K562 (cell line): ENCODE results near the gene AUNIP. TPM values are rescaled to one million over a fixed set of nuclear protein-coding genes. Genes with fewer than 3 reads are reported as not detected.

Experiments
- ATAC-seq: fragments of 200-7000 bp; cut with Tn5 transposase; 3 replicates; pipeline ENCODE4 v1.9.1; 2020; ENCODE audit warnings: moderate library complexity
- BruUV-seq: library from RNA; stranded (reverse); fragments of 400-500 nt; replicated peaks from 2 replicates; lab custom pipeline; 2021; lab: Mats Ljungman, UMichigan
- CTCF ChIA-PET: fragments of 300-600 bp; formaldehyde crosslinking; extraction: SDS; loops from one replicate; lab custom pipeline; 2021; ENCODE audit warnings: low intra/inter-chr PET ratio; lab: Yijun Ruan, JAX
- POLR2A ChIA-PET: fragments of 300-600, 350-650 bp; sonication (Branson Sonifier 250); formaldehyde crosslinking; extraction: SDS; loops from one replicate; lab custom pipeline; 2021; ENCODE audit warnings: antibody characterized with exemption, inconsistent platforms; lab: Yijun Ruan, JAX
- DNase-seq, 4 experiments: peaks; one replicate each; pipeline versions ENCODE4 v3.0.0 to v3.0.0-alpha.2; 2011 to 2018; ENCODE audit warnings: low spot score in 3 of 4, mixed read lengths in 3 of 4; ENCODE audit errors: extremely low read depth in 1 of 4
- FAIRE-seq: peaks from 2 replicates; lab custom pipeline; 2011; peaks lifted over from hg19 to GRCh38; lab: Jason Lieb, UNC
- H2AFZ ChIP-seq: 2 replicates; pipeline ENCODE4 v1.6.0; 2011; ENCODE audit warnings: low read depth, low read length, control low read depth, inconsistent platforms
- H3K27ac ChIP-seq: fragments of 200-600 bp; 3 replicates; pipeline ENCODE4 v1.8.0; 2011; ENCODE audit warnings: low read depth, mild to moderate bottlenecking, control low read depth, inconsistent platforms, low read length, moderate library complexity, mixed read lengths; ENCODE audit errors: extremely low read depth
- H3K27me3 ChIP-seq, 2 experiments: fragments of 300-600 bp in 1 of 2; 2 replicates in 1 of 2; 3 replicates in 1 of 2; pipeline versions ENCODE4 v1.6.0 to v1.8.0; 2011; ENCODE audit warnings: inconsistent platforms in 2 of 2, low read length in 2 of 2, mild to moderate bottlenecking in 1 of 2, mixed read lengths in 1 of 2, moderate library complexity in 1 of 2; ENCODE audit not compliant: control insufficient read depth in 2 of 2, insufficient read depth in 2 of 2
- H3K36me3 ChIP-seq: fragments of 300-600 bp; 3 replicates; pipeline ENCODE4 v1.8.0; 2011; ENCODE audit warnings: mild to moderate bottlenecking, low read length, inconsistent platforms; ENCODE audit not compliant: control insufficient read depth, insufficient read depth
- H3K4me1 ChIP-seq, 2 experiments: fragments of 200-600 bp in 1 of 2; replicated peaks in 1 of 2; 2 replicates in 1 of 2; 3 replicates in 1 of 2; pipeline versions ENCODE4 v1.5.1 to v1.8.0; 2011; ENCODE audit warnings: inconsistent platforms in 2 of 2, low read length in 2 of 2, mild to moderate bottlenecking in 1 of 2, mixed read lengths in 1 of 2, moderate library complexity in 1 of 2; ENCODE audit not compliant: control insufficient read depth in 2 of 2, insufficient read depth in 2 of 2
- H3K4me2 ChIP-seq: 2 replicates; pipeline ENCODE4 v1.6.1; 2011; ENCODE audit warnings: low read length, control low read depth, inconsistent platforms, mixed read lengths; ENCODE audit not compliant: insufficient read depth
- H3K4me3 ChIP-seq: fragments of 200-600 bp; sonication (generic), shearing (Covaris generic); 2 replicates; pipeline ENCODE4 v1.5.1; 2016; ENCODE audit warnings: control low read depth, inconsistent platforms
- H3K79me2 ChIP-seq: fragments of 200-600 bp; 3 replicates; pipeline ENCODE4 v1.8.0; 2011; ENCODE audit warnings: low read length, inconsistent platforms; ENCODE audit not compliant: control insufficient read depth, insufficient read depth
- H3K9ac ChIP-seq, 2 experiments: 2 replicates each; pipeline versions ENCODE4 v1.6.0 to v1.6.1; 2011; ENCODE audit warnings: low read depth in 2 of 2, low read length in 2 of 2, control low read depth in 1 of 2, inconsistent platforms in 1 of 2, mild to moderate bottlenecking in 1 of 2, mixed read lengths in 1 of 2; ENCODE audit not compliant: insufficient read depth in 1 of 2
- H3K9me1 ChIP-seq: one replicate; pipeline ENCODE4 v1.6.0; 2011; ENCODE audit warnings: inconsistent platforms, mild to moderate bottlenecking, low read length, moderate library complexity; ENCODE audit not compliant: control insufficient read depth, insufficient read depth
- H3K9me3 ChIP-seq: replicated peaks from 2 replicates; pipeline ENCODE4 v1.5.1; 2011; ENCODE audit warnings: low read depth, low read length, inconsistent platforms; ENCODE audit not compliant: control insufficient read depth, insufficient read depth
- H4K20me1 ChIP-seq: replicated peaks from 2 replicates; pipeline ENCODE4 v1.6.1; 2011; ENCODE audit warnings: low read length, inconsistent platforms, mixed read lengths; ENCODE audit not compliant: control insufficient read depth, insufficient read depth
- MTA1 ChIP-seq: fragments of 450-650 bp; IDR thresholded peaks from 2 replicates; pipeline ENCODE4 v1.6.1; 2017; ENCODE audit warnings: borderline replicate concordance
- NR2C2 ChIP-seq, 2 experiments: fragments of 200-800 bp in 1 of 2; sonication (Bioruptor generic) in 1 of 2; sonication (generic) in 1 of 2; formaldehyde crosslinking in 1 of 2; IDR thresholded peaks; 2 replicates each; pipeline versions ENCODE4 v1.6.1 to v1.8.0; 2016 to 2022; ENCODE audit warnings: mild to moderate bottlenecking in 1 of 2, missing compliant biosample characterization in 1 of 2, missing genetic modification characterization in 1 of 2, missing genetic modification reagents in 1 of 2
- SRF ChIP-seq, 2 experiments: fragments of 250-450, 450-650 bp in 1 of 2; sonication (Bioruptor Pico) in 1 of 2; sonication (generic) in 1 of 2; formaldehyde crosslinking; IDR thresholded peaks; 2 replicates each; pipeline versions ENCODE4 v1.5.0 to v1.5.1; 2020 to 2022; ENCODE audit warnings: mild to moderate bottlenecking in 1 of 2, missing genetic modification reagents in 1 of 2
- STAG1 ChIP-seq: sonication (generic); formaldehyde crosslinking; IDR thresholded peaks from 2 replicates; pipeline ENCODE4 v1.5.0; 2020; ENCODE audit warnings: missing genetic modification reagents, borderline replicate concordance
- WGBS: fragments of 100-300 bp; shearing (Covaris generic); methylation state at CpG from one replicate; pipeline ENCODE4 v1.1.6; 2016; ENCODE audit warnings: low coverage, mixed read lengths; ENCODE audit not compliant: insufficient coverage; ENCODE audit errors: missing lambda C conversion rate; 5-methylcytosine and 5-hydroxymethylcytosine counted together
- in situ Hi-C: fragments of 300-500 bp; cut with MboI; formaldehyde crosslinking; loops from 4 replicates; pipeline ENCODE4 v1.15.0; 2018; ENCODE audit warnings: inconsistent platforms, mixed read lengths
- intact Hi-C: fragments of 100-400 bp; cut with micrococcal nuclease; formaldehyde crosslinking; loops from 2 replicates; pipeline ENCODE4 v1.14.2; 2022
- polyA plus RNA-seq, 8 experiments: library from polyadenylated mRNA; depleted of rRNA in 4 of 8; stranded (reverse) in 5 of 8; unstranded in 3 of 8; fragments of >200 nt; fragmentation: Nextera tagmentation in 2 of 8; fragmentation: Illumina TruSeq in 1 of 8; extraction: Ambion mirVana in 2 of 8; extraction: Trizol in 1 of 8; gene quantifications; 2 replicates each; pipeline versions ENCODE4 v1.2.1 to v1.2.3, GENCODE V29; 2011 to 2014; ENCODE audit warnings: inconsistent platforms in 1 of 8, missing spikeins in 1 of 8
- total RNA-seq, 7 experiments: library from RNA; depleted of rRNA in 6 of 7; stranded (reverse); fragments of >200 nt in 6 of 7; fragmentation: Illumina TruSeq in 2 of 7; extraction: Trizol in 2 of 7; gene quantifications; 2 replicates each; pipeline versions ENCODE4 v1.2.1 to v1.2.3, GENCODE V29; 2011 to 2021; ENCODE audit warnings: low replicate concordance in 1 of 7
- TF ChIP-seq, protein P1 (sequence below): sonication (generic); formaldehyde crosslinking; IDR thresholded peaks from 2 replicates; pipeline ENCODE4 v1.8.0; 2022; ENCODE audit warnings: mild to moderate bottlenecking, missing genetic modification reagents
- TF ChIP-seq, protein P2 (sequence below): IDR thresholded peaks from 2 replicates; pipeline ENCODE4 v1.6.1; 2011; ENCODE audit warnings: borderline replicate concordance, low read depth, mild to moderate bottlenecking, moderate library complexity, low read length; ENCODE audit not compliant: insufficient read depth, poor library complexity, severe bottlenecking
- TF ChIP-seq, protein P3 (sequence below): IDR thresholded peaks from 2 replicates; pipeline ENCODE4 v1.6.1; 2016; ENCODE audit warnings: missing genetic modification characterization, missing compliant biosample characterization

Gene AUNIP
- total and polyA plus RNA-seq, 9 of the 15 experiments (the other 6 are each of a cell fraction or from before 2014, with no cell fraction given): 12.1 to 53.8 (median 47.1) TPM

DNA sequence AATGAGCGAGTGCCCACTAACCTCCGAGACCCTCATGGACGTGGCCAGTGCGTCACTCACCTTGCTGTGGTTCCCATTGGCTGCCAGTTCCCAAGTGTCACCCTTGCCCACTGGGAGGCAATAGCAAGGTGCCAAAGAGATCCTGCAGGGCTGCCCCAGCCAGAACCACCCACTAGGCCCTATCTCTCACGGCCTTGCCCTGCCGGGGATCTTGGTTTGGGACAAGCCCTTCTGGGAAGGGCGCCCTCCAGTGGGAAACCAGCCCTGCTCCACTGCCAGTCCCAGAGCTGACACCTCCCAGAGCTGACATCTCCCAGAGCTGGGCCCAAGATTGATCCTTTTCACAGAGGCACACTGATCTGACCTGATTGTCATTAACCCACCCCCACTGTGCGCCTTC lies 61.3 kb downstream of the AUNIP start:
- H3K27ac ChIP-seq: no peak overlapping the region
- ChIA-PET POLR2A (no interaction called here), CTCF (interaction anchor here (0.5 to 3.3 kb wide), 2 partner anchors 125 to 189 kb away, joined by 6 to 15 read pairs; no protein-coding TSS in a partner anchor)
- in situ Hi-C loops: loop anchor here (5.0 kb wide), 1 partner anchor 186 kb away; no protein-coding TSS in a partner anchor
- no peaks in the 10 kb centered on the region for H4K20me1 ChIP-seq
- no peaks in the 10 kb centered on the region for H3K9me3 ChIP-seq
- intact Hi-C loops: loop anchor here (2.0 to 10.0 kb wide), 4 partner anchors 37 to 256 kb away; partner anchors contain the start of gene LDLRAP1
- peaks cover 13 to 20% of the 10 kb centered on the region in 2 experiments; a peak in 4 of 5 replicates for H3K4me1 ChIP-seq
- peak; percentile 67 to 81 (median 72) for DNase-seq
- no peak overlapping the region for H3K4me2 ChIP-seq
- BruUV-seq: no TSS peak
- FAIRE-seq: peak; percentile 37
- 48% methylated on average over 8 of the region's 8 CpGs for WGBS
- H3K9me1 ChIP-seq: no peaks in the 10 kb centered on the region
- H3K27me3 ChIP-seq: peaks cover 19 to 35% of the 10 kb centered on the region in 2 experiments
- ATAC-seq: peak; percentile 77
- no peak overlapping the region for H3K4me3 ChIP-seq
- H3K36me3 ChIP-seq: no peaks in the 10 kb centered on the region
- H2AFZ ChIP-seq: no peak overlapping the region; the same call in 1 of the 2 replicates
- no peaks in the 10 kb centered on the region for H3K79me2 ChIP-seq
- peak overlapping the region in 1 of 2 experiments; percentile 29; a peak in 1 of 4 replicates for H3K9ac ChIP-seq
- TF ChIP-seq SRF (CRISPR knock-in tag; IDR thresholded peaks at IDR 0.05) (peak in 1 of 2 experiments; percentile 25; a peak in 1 of 4 replicates), STAG1 (CRISPR knock-in tag) (peak; percentile 48; the same call in 1 of the 2 replicates), MTA1 (no peak), NR2C2 (CRISPR knock-in tag; IDR thresholded peaks at IDR 0.05) (no peak), NR2C2 (tag; IDR thresholded peaks at IDR 0.05) (no peak)
- TF ChIP-seq, protein P1, sequence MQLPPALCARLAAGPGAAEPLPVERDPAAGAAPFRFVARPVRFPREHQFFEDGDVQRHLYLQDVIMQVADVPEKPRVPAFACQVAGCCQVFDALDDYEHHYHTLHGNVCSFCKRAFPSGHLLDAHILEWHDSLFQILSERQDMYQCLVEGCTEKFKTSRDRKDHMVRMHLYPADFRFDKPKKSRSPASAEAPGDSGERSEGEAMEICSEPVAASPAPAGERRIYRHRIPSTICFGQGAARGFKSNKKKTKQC (CRISPR knock-in tag): 0 out of 2 replicates have a peak, but pooled peaks have one; percentile 26
- TF ChIP-seq, protein P2, sequence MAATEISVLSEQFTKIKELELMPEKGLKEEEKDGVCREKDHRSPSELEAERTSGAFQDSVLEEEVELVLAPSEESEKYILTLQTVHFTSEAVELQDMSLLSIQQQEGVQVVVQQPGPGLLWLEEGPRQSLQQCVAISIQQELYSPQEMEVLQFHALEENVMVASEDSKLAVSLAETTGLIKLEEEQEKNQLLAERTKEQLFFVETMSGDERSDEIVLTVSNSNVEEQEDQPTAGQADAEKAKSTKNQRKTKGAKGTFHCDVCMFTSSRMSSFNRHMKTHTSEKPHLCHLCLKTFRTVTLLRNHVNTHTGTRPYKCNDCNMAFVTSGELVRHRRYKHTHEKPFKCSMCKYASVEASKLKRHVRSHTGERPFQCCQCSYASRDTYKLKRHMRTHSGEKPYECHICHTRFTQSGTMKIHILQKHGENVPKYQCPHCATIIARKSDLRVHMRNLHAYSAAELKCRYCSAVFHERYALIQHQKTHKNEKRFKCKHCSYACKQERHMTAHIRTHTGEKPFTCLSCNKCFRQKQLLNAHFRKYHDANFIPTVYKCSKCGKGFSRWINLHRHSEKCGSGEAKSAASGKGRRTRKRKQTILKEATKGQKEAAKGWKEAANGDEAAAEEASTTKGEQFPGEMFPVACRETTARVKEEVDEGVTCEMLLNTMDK: peak; percentile 78
- TF ChIP-seq, protein P3, sequence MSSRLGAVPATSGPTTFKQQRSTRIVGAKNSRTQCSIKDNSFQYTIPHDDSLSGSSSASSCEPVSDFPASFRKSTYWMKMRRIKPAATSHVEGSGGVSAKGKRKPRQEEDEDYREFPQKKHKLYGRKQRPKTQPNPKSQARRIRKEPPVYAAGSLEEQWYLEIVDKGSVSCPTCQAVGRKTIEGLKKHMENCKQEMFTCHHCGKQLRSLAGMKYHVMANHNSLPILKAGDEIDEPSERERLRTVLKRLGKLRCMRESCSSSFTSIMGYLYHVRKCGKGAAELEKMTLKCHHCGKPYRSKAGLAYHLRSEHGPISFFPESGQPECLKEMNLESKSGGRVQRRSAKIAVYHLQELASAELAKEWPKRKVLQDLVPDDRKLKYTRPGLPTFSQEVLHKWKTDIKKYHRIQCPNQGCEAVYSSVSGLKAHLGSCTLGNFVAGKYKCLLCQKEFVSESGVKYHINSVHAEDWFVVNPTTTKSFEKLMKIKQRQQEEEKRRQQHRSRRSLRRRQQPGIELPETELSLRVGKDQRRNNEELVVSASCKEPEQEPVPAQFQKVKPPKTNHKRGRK: no peak
